PC-9 (cell line): Measurements from ENCODE around the gene TMEM185A.

Experiments used
- EZH2 ChIP-seq: fragments of 200-600 bp; sonication (generic); IDR thresholded peaks from 2 replicates; pipeline ENCODE4 v1.8.0; 2017; ENCODE audit warnings: antibody characterized with exemption, low read depth
- TF ChIP-seq, protein P1 (sequence below): fragments of 200-600 bp; sonication (generic); conservative IDR thresholded peaks from 2 replicates; pipeline ENCODE4 v1.6.1; 2017; ENCODE audit warnings: mixed run types, antibody characterized with exemption, mild to moderate bottlenecking, moderate library complexity

DNA sequence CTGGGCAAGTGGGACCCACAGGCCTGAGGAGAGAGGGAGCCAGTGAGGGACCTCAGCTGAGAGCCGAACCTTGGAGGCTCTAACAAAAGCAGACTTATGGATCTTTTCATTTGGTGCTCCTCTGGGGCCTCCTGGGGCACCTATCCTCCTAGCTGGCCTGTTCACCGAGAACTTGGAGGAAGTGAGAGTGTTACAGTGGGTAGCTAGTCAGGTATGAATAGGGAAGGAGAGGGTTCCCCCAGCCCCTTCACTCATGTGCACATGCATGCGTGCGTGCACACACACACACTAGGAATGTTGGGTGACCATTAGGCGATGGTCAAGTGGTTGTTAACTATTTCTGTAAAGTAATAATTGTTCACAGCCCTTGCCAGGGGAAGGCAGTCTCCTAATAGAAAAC, 18.6 kb upstream of the TMEM185A start:
- TF ChIP-seq, protein P1, sequence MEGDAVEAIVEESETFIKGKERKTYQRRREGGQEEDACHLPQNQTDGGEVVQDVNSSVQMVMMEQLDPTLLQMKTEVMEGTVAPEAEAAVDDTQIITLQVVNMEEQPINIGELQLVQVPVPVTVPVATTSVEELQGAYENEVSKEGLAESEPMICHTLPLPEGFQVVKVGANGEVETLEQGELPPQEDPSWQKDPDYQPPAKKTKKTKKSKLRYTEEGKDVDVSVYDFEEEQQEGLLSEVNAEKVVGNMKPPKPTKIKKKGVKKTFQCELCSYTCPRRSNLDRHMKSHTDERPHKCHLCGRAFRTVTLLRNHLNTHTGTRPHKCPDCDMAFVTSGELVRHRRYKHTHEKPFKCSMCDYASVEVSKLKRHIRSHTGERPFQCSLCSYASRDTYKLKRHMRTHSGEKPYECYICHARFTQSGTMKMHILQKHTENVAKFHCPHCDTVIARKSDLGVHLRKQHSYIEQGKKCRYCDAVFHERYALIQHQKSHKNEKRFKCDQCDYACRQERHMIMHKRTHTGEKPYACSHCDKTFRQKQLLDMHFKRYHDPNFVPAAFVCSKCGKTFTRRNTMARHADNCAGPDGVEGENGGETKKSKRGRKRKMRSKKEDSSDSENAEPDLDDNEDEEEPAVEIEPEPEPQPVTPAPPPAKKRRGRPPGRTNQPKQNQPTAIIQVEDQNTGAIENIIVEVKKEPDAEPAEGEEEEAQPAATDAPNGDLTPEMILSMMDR, result no peak
- TF ChIP-seq EZH2, result no peak
